Fibroblast of lung (primary cell): Measurements from ENCODE around the gene MEIS2.

ENCODE experiments used
- CTCF ChIP-seq, 2 donors: IDR thresholded peaks in 1 of 2; conservative IDR thresholded peaks in 1 of 2; 1 replicate in 1 of 2; 2 replicates in 1 of 2; pipeline ENCODE4 v1.5.1; 2011 to 2012; ENCODE audit warnings: low read length in 2 of 2, control low read depth in 1 of 2, inconsistent platforms in 1 of 2, low read depth in 1 of 2, mild to moderate bottlenecking in 1 of 2
- EZH2 ChIP-seq: IDR thresholded peaks from 2 replicates; pipeline ENCODE4 v1.5.1; 2012; ENCODE audit warnings: low read length, control low read depth, mild to moderate bottlenecking; ENCODE audit errors: missing control alignments

GRCh38 chr15:36904715-36905114, 195.6 kb downstream of the MEIS2 start:
- TF ChIP-seq CTCF (conservative IDR thresholded peaks at IDR 0.05 in 1 of 2, IDR thresholded peaks at IDR 0.05 in 1 of 2; ENCODE audit: low read depth in 1 of 2, low read length in 2 of 2) (no peak), EZH2 (no peak)
